HG02981 (cell line): ENCODE results near the gene PRLH.
A peak's percentile ranks its signal among the peaks of the same experiment; 100 is the strongest.
"Not testable (repeated sequence)": the region's sequence is repeated elsewhere in the genome, so short reads cannot be mapped to it uniquely, and the experiment has no call there.

ENCODE experiments used
- ATAC-seq: cut with Tn5 transposase; IDR thresholded peaks from one replicate; pipeline ENCODE4 v1.9.1; 2021; ENCODE audit warnings: mild to moderate bottlenecking, moderate library complexity; ENCODE audit not compliant: unreplicated experiment

Gene PRLH

GRCh38 chr2:237599465-237600110 is 33.2 kb downstream of the PRLH start:
- ATAC-seq, result no peak

DNA sequence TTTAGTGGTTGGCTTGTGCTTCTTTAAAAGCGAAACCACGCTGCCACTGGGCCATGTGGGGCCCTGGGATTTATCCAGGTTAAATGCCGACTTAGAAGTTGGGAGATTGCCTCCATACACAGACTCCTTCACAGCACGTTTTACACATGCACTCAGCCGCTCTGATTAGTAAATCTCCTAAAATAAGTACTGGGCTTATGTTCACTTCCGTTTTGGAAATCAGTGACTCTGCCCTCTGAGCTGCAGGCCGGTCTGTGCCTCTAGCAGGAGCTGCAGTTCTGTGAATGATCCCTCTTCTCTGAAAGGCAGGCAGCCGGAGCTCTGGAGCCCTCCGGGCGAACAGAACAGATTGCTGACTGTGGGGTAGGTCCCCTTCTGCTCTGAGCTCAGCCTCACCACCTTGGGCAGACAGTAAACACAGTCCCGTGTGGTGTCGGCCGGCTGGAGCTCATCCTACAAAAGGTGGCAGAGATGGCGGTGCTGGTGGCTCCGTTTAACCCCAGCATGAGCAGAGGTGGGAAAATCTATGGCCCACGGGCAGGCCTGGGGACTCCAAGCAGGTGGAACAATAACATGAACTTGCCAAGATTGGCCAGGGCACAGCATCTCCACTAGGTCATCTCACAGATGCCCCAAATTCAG is 34.0 kb downstream of the PRLH start:
- ATAC-seq, result no peak

- no peak for ATAC-seq
These were observed 35.2 kb downstream of the PRLH start for GRCh38 chr2:237601453-237602116.

GRCh38 chr2:237602409-237602808 is 36.0 kb downstream of the PRLH start:
- no peak for ATAC-seq

DNA sequence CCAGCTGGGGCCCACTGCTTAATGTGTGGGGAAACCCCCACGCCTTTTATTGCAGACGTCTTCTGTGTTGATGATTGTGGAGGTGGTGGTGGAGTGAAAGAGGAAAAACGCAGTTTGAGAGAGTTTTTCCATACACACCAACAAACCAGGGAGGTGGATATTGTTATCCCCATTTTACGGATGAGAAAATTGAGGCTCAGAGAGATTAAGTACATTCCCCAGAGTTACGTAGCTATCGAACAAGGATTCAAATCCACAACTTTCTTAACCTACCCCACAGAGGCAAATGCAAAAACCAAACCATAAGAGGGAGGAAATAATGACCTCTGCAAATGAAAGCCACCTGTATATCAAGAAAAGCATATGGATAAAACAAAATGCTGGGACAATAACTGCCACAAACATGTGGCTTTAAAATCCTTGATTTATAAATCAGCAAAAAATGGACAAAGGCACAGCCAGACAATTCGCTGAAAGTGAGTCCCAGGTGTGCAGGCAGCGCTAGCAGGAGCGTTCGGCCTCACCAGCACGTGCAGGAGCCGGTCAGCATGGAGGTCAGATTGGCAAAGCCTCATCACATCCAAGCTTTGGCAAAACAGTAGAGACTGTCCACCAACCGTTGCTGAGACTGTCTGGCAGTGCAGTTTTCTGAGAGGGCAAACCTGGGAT is 36.8 kb downstream of the PRLH start:
- no peak for ATAC-seq

DNA sequence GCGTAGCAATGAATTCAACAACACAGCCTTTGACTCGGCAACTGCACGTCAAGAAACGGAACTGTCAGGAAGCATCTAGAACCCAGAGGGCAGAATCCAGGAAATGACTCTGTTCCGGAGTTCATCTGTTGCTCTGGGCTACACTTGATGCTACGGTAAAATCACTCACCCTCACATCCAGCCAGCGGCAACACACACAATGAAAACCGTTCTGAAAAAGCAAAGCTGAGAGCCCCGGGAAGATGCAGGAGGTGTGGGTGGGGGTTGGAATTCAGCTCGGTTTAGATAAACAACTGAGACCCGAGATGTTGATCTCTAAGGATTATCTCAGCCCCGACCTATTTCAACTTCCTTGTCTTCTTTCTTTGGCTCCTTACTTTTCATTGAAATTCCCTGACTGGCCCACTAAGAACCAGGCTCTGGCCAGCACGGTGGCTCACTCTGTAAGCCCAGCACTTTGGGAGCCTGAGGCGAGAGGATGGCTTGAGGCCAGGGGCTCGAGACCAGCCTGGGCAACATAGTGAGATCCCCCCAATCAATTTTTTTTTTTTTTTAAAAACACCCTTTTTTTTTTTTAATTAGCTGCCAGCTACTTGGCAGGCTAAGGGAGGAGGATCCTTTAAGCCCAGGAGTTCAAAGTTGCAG is 37.5 kb downstream of the PRLH start:
- peak; percentile 57 for ATAC-seq

DNA sequence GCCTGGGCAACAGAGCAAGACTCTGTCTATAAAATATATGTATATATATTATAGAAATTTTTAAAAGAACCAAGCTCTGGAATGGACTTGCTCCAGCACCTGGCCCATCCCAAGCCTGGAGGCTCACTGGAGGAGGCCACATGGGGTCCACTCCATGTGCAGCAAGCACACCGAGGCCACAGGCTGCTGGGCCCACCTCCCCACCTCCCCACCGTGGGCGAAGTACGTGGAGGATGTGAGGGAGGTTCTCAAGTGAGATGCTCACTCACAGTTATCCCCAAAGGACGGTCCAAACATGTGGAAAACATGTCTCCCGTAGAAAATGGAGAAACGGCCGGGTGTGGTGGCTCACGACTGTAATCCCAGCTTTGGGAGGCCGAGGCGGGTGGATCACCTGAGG is 38.0 kb downstream of the PRLH start:
- no peak for ATAC-seq

- no peak for ATAC-seq
These were observed 38.6 kb downstream of the PRLH start for GRCh38 chr2:237604960-237605359.

DNA sequence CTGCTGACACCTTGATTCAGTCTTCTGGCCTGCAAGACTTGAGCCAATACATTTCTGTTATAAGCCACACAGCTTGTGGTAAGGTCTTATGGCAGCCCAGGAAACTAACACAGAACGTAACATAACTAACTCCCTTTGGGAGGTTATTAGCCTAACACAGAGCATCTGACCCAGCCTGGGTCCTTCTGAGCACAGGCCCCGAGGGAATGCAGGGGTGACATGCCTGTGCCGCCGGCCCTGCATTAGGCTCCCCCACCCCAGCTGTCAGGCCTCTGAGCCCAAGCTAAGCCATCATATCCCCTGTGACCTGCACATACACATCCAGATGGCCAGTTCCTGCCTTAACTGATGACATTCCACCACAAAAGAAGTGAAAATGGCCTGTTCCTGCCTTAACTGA is 40.1 kb downstream of the PRLH start:
- ATAC-seq, result not testable (repeated sequence)

DNA sequence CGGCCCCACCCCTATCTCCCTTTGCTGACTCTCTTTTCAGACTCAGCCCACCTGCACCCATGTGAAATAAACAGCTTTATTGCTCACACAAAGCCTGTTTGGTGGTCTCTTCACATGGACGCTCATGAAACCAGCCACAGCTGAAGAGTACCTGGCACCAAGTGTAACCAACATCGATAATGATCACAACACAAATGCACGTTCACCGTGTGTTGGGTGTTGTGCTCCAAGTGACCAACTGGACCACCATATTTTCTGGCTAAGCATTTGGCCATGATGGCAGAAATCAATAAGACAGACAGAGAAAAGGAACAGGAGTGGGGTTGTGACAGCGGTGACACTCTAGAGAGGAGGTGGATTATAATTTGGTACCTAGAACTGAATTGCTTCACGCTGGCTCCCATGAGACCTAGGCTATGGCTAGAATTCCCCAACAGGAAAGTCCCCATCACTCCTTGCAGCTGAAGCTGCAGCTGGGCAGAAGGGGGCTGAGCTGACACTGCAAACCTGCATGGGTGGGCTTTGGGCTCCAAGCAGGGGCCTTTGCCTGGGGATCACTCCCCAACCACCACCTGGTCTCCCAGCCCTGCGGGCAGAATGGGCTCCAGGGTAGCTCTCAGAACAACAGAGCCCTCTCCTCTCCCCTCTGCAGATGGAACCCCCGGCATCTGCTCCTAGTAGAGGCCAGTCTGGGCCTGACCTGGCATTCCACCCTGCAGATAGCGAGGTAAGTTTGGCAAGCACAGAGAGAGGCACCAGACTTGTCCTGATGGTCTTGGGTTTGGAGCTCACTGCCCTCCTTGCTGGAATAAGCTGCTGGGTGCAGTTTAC is 46.4 kb downstream of the PRLH start:
- no peak for ATAC-seq

- no peak for ATAC-seq
These were observed 47.3 kb downstream of the PRLH start for GRCh38 chr2:237613679-237614078.

DNA sequence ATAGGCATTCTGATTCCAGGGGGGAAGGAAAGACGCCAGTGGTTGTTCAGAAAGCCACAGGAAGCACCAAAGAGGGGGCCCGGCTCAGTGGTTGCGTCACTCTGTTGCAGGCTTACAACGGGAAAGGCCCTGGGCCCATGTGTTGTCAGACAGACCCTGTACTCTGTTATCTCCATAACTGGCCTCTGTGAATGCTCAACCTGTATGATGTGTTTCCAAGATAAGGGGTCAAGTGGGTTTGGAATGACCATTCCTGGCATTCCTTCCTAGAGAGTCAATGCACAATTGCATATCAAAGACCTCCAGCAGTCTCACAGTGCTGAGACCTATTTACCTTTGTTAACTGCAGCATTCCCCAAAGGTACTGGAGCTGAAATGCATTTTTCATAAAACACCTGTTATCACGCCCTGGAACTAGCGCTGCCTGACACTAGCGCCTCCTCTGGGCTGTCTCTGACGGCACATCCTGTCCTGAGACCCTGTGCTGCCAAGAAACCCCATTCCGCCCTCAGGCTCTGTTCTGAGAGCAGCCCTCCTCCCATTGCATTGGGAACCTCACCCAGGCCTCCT is 47.9 kb downstream of the PRLH start:
- ATAC-seq, result no peak

DNA sequence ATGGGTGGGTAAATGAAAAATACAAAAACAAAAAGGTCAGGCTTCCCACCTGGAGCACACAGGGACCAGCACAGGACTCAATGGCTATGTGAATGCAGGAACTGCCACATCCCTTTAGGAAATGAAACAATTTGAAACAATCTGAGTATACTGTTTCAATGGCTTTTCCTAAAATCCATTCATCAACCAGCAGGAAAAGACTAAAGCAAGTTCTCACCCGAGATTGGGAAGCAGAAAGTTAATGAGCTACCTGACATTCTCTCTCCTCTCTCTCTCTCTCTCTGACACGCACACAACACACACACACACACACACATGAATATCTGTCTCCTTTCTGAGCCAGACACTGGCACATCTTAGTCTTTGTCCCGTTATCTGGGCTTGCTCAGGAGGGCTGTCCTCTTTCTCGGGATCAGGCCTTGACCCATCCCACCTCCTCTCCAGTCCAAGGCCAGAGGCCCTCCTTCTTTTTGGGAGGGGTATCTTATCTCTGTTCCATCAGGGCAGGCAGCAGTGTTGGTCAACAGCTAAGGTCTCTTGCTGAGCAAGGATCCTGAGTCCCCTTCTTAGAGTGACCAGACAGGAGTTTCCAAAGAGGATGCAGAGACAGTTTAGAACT is 49.4 kb downstream of the PRLH start:
- no peak for ATAC-seq

GRCh38 chr2:237616373-237616733 is 50.0 kb downstream of the PRLH start:
- ATAC-seq, result no peak
